GM19238 (cell line): ENCODE results near the gene DCAF4L1.

Experiments
- DNase-seq: peaks from one replicate; pipeline ENCODE4 v3.0.0; 2011; ENCODE audit warnings: low spot score; ENCODE audit not compliant: insufficient read length

The DCAF4L1 gene

GRCh38 chr4:41990365-41991111 is 9.0 kb downstream of the DCAF4L1 start, which contains the start of gene SLC30A9:
Gene SLC30A9, plus strand, starts transcription at chr4:41990530. Its CDS starts 122 bp downstream, at chr4:41990652.
- peak; percentile 94 for DNase-seq

GRCh38 chr4:41991916-41992767 is 10.6 kb downstream of the DCAF4L1 start:
- no peak for DNase-seq

DNA sequence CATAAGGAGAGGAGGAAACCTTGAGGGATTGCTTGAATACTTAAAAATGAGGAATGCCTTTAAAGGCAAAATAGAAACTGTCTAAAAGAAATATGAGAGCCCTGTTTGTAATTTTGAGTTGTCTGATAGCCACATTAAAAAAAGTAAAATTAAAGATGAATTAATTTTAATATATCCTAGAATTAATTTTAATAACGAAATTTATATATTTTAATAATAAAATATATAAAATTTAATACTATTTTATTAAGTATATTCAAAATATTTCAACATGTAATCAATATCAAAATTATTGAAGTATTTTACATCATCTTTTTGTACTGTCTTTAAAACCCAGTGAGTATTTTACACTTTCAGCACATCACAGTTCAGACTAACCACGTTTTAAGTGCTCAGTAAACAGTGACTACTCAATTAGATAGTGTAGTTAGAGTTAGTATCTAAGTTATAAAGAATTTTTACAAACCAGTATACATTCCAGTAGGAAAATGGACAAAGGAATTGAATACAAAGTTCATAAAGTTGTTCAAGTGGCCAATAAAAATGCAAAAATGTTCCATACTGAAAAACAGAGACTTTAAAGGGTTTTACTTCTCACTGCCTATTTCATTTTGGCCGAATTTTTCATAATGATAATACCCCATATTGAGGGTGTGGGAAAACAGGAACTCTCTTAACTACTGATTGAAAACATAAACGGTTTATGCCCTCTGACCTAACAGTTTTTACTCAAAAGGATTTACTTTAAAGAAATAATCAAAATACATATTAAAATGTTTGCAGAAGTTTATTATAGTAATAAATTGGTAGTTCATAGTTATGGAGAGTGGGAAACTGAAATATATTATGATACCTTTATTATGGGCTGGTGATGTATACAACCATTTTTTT is 11.7 kb downstream of the DCAF4L1 start:
- DNase-seq = no peak

DNA sequence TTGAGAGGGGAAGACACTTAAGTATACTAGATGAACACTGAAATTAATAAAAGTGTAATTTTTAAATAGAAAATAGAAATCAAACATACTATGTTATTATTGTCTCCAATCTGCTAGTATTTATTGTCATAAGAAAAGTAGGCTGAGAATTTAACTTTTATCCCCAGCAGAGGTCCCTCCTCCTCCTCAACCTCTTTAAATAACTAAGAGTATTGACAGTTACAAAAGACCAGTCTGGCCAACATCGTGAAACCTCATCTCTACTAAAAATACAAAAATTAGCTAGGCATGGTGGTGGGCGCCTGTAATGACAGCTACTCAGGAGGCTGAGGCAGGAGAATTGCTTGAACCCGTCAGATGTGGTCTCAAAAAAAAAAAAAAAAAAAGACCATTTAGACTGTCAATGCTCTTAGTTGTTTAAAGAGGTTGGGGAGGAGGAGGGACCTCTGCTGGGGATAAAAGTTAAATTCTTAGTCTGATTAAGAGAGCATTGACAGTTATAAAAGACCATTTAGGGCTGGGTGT is 13.0 kb downstream of the DCAF4L1 start:
- DNase-seq = no peak

DNA sequence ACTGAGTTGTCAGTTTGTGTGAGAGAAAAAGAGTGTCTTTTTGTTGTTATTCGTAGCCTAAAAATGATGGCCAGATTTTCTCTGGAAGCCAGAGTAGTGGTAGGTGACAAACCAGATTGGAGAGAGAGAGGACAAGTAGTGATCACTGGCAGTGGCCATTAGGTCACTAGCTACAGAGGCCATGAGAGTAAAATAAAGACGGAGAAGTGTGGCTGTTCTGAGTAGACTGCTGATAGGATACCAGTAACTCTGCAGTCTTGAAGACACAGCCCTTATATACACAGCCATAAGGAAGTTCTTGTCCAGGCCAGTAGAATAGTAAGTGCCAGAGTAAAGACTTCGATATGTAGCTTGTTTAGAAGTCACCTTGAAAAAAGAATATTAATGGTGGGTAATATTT is 16.5 kb downstream of the DCAF4L1 start:
- no peak for DNase-seq

GRCh38 chr4:41999321-41999720 is 17.8 kb downstream of the DCAF4L1 start:
- no peak for DNase-seq

DNA sequence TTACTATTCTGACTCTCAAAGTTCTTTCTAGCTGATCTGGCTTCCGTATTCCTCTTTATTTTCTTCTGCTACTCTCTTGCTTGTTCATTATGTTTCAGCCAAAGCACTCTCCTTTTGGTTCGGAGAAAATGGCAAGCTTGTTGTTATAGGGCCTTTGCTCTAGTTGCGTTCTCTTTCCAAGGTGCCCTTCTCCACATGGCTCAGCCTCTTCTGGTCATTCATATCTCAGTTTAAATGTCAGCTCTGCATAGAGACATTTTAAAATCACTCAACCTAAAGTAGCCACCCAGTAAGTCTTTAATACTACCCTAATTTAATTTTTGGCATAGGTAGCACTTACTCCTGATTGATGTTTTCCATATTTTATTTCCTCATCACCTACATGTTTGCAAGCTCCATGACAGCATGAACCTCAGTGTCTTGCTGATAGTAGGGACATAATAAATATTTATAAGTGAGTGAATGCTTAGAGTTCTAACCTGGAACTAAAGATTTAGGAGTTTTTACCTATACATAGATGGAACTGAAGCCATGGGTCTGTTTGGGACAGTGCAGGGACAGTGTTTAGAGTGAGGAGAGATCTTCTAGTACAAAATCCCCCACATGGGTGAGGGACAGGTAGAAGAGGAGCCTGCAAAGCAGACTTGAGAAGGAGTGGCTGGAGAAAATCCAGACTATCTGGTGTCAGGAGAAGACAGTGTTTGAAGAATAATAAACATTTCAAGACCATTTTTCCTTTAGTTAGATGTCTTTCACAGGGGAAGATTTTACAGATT is 26.6 kb downstream of the DCAF4L1 start:
- no peak for DNase-seq

DNA sequence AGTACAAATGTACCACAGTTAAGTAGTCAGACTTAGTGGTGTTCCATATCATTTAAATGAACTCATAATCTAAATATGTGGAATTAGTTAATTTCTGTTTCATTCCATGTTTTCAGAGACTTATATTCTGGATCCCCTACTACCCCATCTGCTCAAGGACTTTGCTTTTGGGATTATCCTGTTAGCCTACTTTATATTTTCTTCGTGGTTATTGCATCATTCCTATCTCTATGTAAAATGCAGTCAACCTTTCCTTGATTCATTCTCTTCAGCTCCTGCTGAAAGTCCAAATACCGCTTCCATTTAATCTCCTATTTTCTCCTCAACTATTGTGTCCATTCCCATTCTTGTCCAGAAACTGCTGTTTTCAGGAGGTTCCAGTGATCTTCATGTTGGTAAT is 33.9 kb downstream of the DCAF4L1 start:
- no peak for DNase-seq

- DNase-seq = no peak
These were observed 36.9 kb downstream of the DCAF4L1 start for GRCh38 chr4:42018451-42018850.
